NCI-H748 (cell line): ENCODE data around the gene SLFNL1.

Experiments used
- DNase-seq: peaks from one replicate; lab custom pipeline; 2025; ENCODE audit not compliant: unreplicated experiment; lab: John Stamatoyannopoulos, UW

Gene SLFNL1

DNA sequence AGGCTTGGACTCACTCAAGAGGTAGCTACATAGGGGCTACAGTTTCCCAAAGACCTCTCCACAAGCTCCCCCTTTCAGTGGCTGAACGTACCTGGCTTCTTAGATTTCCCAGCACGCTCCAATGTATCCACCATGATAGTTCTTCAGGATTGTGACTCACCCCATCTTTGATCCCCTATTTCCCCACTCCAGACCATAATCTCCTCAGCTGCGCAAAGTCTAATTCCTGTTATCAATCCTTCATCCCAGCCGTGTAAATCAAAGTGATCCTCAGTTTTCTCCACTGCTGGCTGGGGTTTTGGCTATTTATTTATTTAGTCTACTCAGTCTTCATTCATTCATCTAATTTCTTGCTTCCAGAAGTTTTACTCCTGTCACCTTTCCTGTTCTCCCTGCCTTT is 55.1 kb downstream of the SLFNL1 start:
- DNase-seq: no peak
